ENCODE data around the gene SLC41A3. TPM values are rescaled to one million over a fixed set of nuclear protein-coding genes. Genes with fewer than 3 reads are reported as not detected.

The SLC41A3 gene
- total RNA-seq, 1 donor from 2014 or later, result 58.8 TPM

- Mint-ChIP-seq H3K9me3 (no peaks in the 10 kb centered on the region), H3K36me3 (ENCODE audit: low read depth) (peaks cover 6% of the 10 kb centered on the region), H3K4me1 (peaks cover 13% of the 10 kb centered on the region), H3K27me3 (ENCODE audit: low read depth) (no peaks in the 10 kb centered on the region), H3K27ac (ENCODE audit: unreplicated experiment) (peak overlapping the region; percentile 68), H3K4me3 (no peak overlapping the region)
- TF ChIP-seq, protein P1, sequence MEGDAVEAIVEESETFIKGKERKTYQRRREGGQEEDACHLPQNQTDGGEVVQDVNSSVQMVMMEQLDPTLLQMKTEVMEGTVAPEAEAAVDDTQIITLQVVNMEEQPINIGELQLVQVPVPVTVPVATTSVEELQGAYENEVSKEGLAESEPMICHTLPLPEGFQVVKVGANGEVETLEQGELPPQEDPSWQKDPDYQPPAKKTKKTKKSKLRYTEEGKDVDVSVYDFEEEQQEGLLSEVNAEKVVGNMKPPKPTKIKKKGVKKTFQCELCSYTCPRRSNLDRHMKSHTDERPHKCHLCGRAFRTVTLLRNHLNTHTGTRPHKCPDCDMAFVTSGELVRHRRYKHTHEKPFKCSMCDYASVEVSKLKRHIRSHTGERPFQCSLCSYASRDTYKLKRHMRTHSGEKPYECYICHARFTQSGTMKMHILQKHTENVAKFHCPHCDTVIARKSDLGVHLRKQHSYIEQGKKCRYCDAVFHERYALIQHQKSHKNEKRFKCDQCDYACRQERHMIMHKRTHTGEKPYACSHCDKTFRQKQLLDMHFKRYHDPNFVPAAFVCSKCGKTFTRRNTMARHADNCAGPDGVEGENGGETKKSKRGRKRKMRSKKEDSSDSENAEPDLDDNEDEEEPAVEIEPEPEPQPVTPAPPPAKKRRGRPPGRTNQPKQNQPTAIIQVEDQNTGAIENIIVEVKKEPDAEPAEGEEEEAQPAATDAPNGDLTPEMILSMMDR (conservative IDR thresholded peaks at IDR 0.05), result no peak
- DNase-seq (ENCODE audit: low read depth, low spot score), result no peak
Observed at GRCh38 chr3:126018545-126018944, 65.4 kb downstream of the SLC41A3 start.

GRCh38 chr3:126017362-126017761 lies 66.6 kb downstream of the SLC41A3 start:
- peaks cover 15% of the 10 kb centered on the region for H3K4me1 Mint-ChIP-seq
- TF ChIP-seq, protein P1 (conservative IDR thresholded peaks at IDR 0.05), result no peak
- H3K9me3 Mint-ChIP-seq, result no peaks in the 10 kb centered on the region
- no peak overlapping the region for H3K27ac Mint-ChIP-seq (ENCODE audit: unreplicated experiment)
- H3K36me3 Mint-ChIP-seq (ENCODE audit: low read depth), result peaks cover 7% of the 10 kb centered on the region
- H3K4me3 Mint-ChIP-seq, result no peak overlapping the region
- no peaks in the 10 kb centered on the region for H3K27me3 Mint-ChIP-seq (ENCODE audit: low read depth)
- no peak for DNase-seq (ENCODE audit: low read depth, low spot score)

DNA sequence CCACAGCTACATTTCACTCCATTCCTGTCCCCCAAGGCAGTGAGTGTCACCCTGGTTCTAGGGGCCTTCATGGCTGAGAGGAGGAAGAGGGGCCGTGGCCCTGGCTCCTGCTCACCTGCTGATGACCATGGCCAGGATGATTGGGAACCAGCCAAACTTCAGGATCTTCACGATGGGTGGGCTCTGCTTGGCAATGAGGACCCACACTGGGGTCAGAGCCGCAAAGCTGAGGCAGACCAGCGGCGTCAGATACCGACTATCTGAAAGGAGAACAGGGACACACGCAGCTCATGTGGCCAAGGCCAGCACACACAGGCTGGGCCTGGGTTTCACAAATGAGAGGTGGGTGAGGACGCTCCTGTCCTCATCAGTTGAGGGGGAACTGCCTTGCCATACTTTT lies 67.3 kb downstream of the SLC41A3 start:
- H3K4me3 Mint-ChIP-seq, result no peak overlapping the region
- H3K36me3 Mint-ChIP-seq (ENCODE audit: low read depth), result peaks cover 13% of the 10 kb centered on the region
- no peaks in the 10 kb centered on the region for H3K9me3 Mint-ChIP-seq
- no peak overlapping the region for H3K27ac Mint-ChIP-seq (ENCODE audit: unreplicated experiment)
- no peak for DNase-seq (ENCODE audit: low read depth, low spot score)
- TF ChIP-seq, protein P1 (conservative IDR thresholded peaks at IDR 0.05), result no peak
- H3K4me1 Mint-ChIP-seq, result peaks cover 15% of the 10 kb centered on the region
- H3K27me3 Mint-ChIP-seq (ENCODE audit: low read depth), result no peaks in the 10 kb centered on the region

GRCh38 chr3:126015075-126015474 lies 68.8 kb downstream of the SLC41A3 start:
- no peak overlapping the region for H3K4me3 Mint-ChIP-seq
- H3K27ac Mint-ChIP-seq (ENCODE audit: unreplicated experiment), result no peak overlapping the region
- TF ChIP-seq, protein P1 (conservative IDR thresholded peaks at IDR 0.05), result no peak
- H3K4me1 Mint-ChIP-seq, result peaks cover 15% of the 10 kb centered on the region
- H3K9me3 Mint-ChIP-seq, result no peaks in the 10 kb centered on the region
- peaks cover 21% of the 10 kb centered on the region for H3K36me3 Mint-ChIP-seq (ENCODE audit: low read depth)
- DNase-seq (ENCODE audit: low read depth, low spot score), result no peak
- no peaks in the 10 kb centered on the region for H3K27me3 Mint-ChIP-seq (ENCODE audit: low read depth)

GRCh38 chr3:126014252-126014651 lies 69.7 kb downstream of the SLC41A3 start:
- H3K27me3 Mint-ChIP-seq (ENCODE audit: low read depth), result no peaks in the 10 kb centered on the region
- H3K27ac Mint-ChIP-seq (ENCODE audit: unreplicated experiment), result peak overlapping the region; percentile 78
- DNase-seq (ENCODE audit: low read depth, low spot score), result no peak

More at GRCh38 chr3:126014252-126014651, 69.7 kb downstream of the SLC41A3 start:
- Mint-ChIP-seq H3K9me3 (no peaks in the 10 kb centered on the region), H3K36me3 (ENCODE audit: low read depth) (peaks cover 21% of the 10 kb centered on the region), H3K4me3 (no peak overlapping the region), H3K4me1 (peaks cover 15% of the 10 kb centered on the region)
- TF ChIP-seq, protein P1 (conservative IDR thresholded peaks at IDR 0.05), result no peak
